ENCODE data around the gene IL1R1.

- TF ChIP-seq CTCF (IDR thresholded peaks at IDR 0.05; ENCODE audit: low read depth, low read length), result no peak
- TF ChIP-seq MAX (IDR thresholded peaks at IDR 0.05; ENCODE audit: low read depth, low read length), result no peak
- no peak for TF ChIP-seq POLR2A (IDR thresholded peaks at IDR 0.05; ENCODE audit: extremely low read depth, insufficient read length)
- TF ChIP-seq MYC (IDR thresholded peaks at IDR 0.05; ENCODE audit: low read depth, low read length), result no peak
Measured at GRCh38 chr2:102141970-102142828, at the start of gene IL1R1.
